LNCaP clone FGC (cell line): ENCODE results near the gene PRKAA2.
A peak's percentile ranks its signal among the peaks of the same experiment; 100 is the strongest.

Experiments
- DNase-seq: peaks from one replicate; pipeline ENCODE4 v3.0.0-alpha.2; 2011; ENCODE audit warnings: low read depth
- H3K4me3 ChIP-seq: 2 replicates; pipeline ENCODE4 v1.5.1; 2011; ENCODE audit warnings: mild to moderate bottlenecking, low read depth, low read length, control low read depth
- TF ChIP-seq, protein P1 (sequence below): IDR thresholded peaks from 2 replicates; pipeline ENCODE4 v1.5.1; 2012; ENCODE audit warnings: mild to moderate bottlenecking; ENCODE audit not compliant: control insufficient read depth, insufficient read depth; ENCODE audit errors: extremely low read depth

PRKAA2 gene

DNA sequence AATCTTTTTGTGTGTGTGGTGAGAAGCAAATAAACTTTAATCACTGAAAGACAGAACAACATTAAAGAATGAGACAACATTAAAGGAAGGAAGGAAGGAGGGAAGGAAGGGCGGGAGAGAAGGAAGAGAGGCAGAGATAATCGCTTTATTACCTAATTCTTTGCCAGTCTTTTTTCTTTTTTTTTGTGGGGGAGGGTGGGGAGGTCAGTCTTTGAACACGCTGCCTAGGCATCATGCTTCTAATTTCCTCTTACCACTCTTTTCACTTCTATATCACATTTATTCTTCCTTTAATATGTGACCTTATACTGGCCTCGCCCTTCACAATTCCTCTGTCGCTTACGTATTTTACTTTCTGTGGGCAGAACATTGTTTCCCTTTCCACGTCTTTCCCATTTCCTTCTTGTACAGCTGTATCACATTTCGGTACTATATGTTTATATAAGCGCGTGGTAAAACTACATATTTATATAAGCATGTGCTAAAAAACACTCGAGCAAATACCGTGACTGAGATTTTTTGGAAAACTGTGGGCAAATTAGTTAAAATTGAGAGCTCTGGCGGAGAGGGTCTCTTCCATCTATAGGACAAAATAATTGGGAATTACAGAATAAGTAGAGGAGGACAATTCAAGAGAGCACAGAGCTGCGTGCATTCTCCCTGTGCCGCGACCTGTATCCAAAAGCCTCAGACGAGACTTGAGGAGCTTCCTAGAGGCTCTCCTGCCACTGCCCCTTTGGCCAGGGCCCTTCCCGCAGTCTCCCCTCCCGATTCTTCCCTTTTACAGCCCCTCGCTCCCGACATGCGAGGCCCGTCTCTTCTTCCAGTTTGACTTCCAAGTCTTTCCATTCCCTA lies 823 bp upstream of the PRKAA2 start:
- TF ChIP-seq, protein P1, sequence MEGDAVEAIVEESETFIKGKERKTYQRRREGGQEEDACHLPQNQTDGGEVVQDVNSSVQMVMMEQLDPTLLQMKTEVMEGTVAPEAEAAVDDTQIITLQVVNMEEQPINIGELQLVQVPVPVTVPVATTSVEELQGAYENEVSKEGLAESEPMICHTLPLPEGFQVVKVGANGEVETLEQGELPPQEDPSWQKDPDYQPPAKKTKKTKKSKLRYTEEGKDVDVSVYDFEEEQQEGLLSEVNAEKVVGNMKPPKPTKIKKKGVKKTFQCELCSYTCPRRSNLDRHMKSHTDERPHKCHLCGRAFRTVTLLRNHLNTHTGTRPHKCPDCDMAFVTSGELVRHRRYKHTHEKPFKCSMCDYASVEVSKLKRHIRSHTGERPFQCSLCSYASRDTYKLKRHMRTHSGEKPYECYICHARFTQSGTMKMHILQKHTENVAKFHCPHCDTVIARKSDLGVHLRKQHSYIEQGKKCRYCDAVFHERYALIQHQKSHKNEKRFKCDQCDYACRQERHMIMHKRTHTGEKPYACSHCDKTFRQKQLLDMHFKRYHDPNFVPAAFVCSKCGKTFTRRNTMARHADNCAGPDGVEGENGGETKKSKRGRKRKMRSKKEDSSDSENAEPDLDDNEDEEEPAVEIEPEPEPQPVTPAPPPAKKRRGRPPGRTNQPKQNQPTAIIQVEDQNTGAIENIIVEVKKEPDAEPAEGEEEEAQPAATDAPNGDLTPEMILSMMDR = no peak
- peak overlapping the region; percentile 67 for H3K4me3 ChIP-seq
- DNase-seq = no peak

DNA sequence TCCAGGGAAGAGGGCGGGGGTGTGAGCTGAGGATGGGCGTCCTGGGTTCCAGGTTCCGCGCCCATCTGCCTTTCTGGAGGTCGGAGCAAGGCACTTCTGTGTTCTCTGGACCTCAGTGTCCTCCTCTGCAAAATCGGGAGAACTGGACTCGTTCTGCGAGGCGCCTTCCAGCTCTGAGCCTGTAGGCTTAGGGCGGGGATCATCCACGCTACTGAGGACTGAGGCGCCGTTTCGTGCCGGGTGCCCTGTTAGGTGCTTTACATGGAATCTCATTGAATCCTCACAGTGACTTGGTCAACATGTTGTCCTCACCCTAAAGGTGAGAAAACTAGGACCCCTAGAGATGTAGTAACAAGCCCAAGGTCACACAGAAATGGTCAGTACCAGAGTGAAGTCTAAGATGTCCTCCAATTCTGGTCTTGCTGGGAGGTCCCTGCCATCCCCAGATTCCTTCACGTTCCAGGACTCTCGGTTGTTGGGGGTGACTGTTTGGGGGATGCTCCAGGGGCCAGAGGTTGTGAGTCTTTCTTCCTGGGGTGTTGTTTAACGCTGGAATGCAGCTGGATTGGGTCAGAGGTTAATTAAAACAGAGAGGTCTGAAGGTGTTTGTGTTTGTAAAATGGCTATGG lies 677 bp downstream of the PRKAA2 start:
- H3K4me3 ChIP-seq = peak overlapping the region; percentile 57
- TF ChIP-seq, protein P1 = no peak
- no peak for DNase-seq

DNA sequence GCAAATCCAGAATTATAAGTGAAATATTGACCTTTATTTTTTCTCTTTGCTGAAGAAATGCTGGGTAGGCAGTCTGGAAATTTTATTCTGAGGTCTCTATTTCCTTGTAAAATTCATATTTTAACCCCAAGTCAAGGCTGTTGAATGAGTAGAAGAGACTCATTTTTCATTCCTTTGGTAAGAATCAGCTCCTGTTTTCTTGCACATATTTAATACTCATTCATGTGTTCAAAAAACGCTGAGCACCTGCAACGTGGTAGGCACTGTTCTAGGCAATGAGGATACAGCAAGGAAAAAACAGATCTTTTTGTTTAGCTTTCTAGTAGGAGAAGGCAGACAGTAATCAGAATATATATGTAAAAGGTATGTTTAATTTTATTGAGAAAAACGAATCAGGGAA lies 1.5 kb downstream of the PRKAA2 start:
- TF ChIP-seq, protein P1 = no peak
- H3K4me3 ChIP-seq = no peak overlapping the region
- DNase-seq = no peak

DNA sequence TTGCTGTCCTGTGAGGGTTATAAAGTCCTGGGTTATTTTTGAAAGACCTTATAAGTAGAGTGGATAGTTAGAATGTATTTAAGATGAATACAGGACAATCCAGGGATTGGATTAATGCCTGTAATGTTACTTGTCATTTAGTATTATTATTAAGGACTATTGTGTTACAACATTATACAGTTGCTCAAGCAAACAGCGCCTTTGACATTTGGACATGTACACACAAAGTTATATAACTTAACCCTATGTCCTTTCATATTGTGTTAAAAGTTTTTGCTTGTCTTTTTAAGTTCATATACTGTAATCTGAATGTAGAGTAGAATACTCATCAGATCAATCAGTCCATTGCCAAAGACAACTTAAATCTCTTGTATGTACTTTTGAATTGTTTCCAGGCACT lies 2.0 kb downstream of the PRKAA2 start:
- no peak overlapping the region for H3K4me3 ChIP-seq
- TF ChIP-seq, protein P1 = no peak
- DNase-seq = no peak

DNA sequence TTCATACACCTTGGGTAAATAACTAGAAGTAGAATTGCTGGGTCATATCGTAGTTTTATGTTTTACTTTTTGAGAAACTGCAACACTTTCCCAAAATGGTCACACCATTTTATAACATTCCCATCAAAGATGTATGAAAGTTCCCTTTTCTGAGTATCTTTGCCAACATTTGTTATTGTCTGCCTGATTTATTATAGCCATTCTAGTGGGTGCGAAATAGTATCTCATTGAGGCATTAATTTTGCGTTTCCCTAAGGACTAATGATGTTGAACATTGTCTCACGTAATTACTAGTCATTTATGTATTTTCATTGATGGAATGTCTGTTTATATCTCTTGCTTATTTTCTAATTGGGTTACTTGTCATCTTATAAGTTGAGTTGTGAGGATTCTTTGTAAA lies 3.4 kb downstream of the PRKAA2 start:
- no peak overlapping the region for H3K4me3 ChIP-seq
- DNase-seq = no peak
- TF ChIP-seq, protein P1 = no peak

DNA sequence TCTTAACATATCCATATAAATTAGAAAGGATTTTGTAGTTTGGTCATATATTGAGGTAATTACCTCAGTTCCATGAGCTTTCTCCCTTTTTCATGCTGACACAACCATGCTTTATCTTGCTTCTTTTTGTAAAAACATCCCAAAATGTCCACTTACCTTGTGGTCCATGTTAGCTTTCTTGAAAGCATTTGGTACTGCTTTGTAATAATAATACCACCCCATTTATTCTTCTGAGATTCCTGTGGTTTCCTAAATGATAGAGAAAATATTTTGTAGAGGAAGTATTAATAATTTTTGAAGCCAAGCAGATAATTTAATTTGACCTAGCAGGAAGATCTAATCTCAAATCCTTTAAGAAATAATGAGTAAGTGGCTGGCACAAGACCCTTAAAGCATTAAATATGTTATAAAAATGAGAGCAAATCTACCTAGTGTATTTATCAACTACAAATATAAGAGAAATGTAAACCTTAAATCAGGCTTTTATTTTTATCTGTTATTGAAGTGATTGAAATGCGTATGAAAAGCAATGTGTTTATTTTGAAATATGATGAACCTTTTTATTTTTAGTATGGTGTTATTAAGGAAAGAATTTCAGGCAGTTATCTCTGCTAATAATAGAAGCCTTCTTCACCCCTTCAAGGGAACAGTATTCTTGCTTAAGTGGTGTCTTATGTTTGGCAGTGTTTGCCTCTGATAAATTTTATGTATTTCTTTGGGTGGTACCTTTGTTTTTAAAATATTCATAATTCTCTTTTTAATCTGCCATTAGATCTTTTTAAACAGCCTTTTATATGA lies 9.2 kb downstream of the PRKAA2 start:
- TF ChIP-seq, protein P1 = no peak
- no peak for DNase-seq
- H3K4me3 ChIP-seq = no peak overlapping the region
